IPS-18c (cell line): ENCODE measurements around the gene NTRK2.

Experiments
- H3K4me3 ChIP-seq: 2 replicates; pipeline ENCODE4 v1.7.0; 2013; ENCODE audit warnings: low read depth, mild to moderate bottlenecking, low read length, moderate library complexity; ENCODE audit not compliant: insufficient read depth
- H3K9me3 ChIP-seq: one replicate; pipeline ENCODE4 v1.6.1; 2013; ENCODE audit warnings: mild to moderate bottlenecking, low read length, moderate library complexity; ENCODE audit not compliant: control insufficient read depth, insufficient read depth

Gene NTRK2

DNA sequence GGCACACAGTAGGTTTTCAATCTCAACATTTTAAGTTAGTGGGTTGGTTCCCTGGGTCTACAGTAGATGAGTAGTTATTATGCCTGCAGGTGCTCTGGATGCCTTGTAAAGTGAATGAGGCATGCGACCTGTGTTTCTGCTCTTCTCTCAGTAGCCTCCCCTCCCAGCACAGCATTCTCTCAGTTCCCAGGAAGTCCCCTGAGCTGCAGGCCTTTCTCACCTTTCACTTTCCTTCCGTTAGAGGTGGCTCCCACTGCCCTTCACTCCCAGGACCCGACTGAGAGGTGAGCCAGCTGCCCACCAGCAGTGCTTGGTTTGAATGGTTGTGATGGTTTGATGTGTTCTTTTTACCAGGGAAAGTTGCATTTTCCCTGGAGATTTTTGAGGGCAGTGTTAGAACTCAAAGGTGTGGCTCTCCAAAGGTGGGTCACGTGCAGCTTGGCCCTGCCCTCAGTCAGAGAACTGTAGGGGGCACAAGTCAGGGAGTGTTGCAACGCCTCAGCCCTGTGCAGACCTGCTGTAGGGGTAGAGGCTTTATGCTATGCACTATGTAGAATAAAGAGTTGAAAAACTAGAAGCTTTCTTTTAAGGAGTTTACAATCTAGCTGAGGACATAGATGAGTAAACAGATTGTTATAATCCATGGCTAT lies 173.8 kb downstream of the NTRK2 start:
- Histone ChIP-seq H3K9me3 (no peaks in the 10 kb centered on the region), H3K4me3 (no peak overlapping the region)

DNA sequence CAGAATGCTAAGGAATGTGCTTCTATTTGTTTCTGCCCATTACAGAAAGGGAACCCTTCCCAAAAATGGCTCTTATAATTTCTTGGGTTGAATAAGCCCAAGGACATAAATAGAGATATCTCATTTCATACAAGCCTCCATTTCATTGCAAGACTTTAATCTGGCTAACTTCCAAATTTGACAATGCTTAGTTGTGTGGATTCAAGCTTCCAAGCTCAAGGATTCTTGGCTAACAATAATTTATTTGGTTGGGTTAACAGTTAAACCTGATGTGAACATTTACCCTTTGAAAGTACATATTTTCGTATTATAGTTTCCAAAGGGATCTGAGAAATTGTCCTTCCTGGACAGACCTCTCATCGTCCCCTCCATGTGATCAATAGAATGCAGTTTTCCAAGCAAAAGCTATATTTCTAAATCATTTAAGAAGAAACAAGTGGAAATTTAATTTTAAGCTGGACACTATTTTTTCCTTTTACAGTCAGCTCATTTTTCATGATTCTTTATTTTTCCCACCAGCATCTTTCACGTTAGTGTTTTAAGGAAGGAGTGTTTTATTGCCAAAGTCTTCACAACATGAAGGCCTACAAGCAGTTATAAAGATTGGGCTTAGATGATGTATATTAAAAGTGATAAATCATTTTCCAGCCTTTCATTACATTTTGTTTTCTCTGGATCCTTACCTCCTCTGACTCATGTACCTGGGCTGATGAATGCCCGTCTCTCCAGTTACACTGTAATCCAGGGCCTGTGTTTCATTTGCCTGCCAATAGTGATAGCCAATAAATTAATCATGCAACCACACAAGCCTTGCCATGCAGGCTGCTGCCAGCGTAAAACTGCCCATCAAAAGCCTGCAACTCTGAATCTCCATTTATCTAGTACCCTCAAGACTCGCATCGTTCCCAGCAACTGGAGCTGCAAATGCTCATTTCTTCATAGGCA lies 176.7 kb downstream of the NTRK2 start:
- Histone ChIP-seq H3K9me3 (no peaks in the 10 kb centered on the region), H3K4me3 (no peak overlapping the region)

DNA sequence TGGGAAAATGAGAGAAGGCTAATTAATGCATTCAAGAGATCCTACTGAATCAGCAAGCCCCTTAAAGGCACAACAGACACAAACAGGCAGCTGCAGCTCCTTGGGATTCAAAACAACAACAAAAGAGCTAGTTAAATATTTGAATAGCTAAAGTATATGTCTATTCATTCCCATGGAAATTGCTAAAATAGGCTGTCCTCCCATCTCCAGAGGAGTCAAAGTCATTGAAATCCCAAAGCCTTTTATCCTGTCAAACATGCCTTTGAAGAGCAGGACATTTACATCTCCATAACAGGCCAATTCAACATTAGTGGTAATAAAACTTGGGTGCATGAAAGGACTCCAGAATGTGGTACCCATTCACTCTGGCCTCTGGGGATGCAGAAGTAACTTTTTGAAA lies 177.4 kb downstream of the NTRK2 start:
- H3K9me3 ChIP-seq = no peaks in the 10 kb centered on the region
- no peak overlapping the region for H3K4me3 ChIP-seq

DNA sequence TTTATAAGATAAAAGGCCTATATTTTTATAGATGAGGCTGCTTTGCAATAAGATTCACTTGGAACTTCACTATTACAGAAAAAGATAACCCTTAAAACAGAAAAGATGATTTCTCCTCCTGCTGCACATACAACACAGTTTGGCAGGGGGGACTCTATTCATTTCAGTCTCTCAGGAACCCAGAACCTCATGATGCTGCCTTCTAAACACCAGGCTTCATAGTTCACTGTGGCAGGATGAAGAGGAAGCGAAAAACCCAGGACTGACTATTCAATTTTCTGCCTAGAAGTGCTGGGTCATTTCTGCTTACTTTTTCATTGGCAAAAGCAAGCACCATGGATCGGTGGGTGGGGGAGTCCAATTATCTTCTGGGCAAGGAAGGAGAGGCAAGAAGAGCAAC lies 179.5 kb downstream of the NTRK2 start:
- H3K4me3 ChIP-seq = no peak overlapping the region
- H3K9me3 ChIP-seq = no peaks in the 10 kb centered on the region

DNA sequence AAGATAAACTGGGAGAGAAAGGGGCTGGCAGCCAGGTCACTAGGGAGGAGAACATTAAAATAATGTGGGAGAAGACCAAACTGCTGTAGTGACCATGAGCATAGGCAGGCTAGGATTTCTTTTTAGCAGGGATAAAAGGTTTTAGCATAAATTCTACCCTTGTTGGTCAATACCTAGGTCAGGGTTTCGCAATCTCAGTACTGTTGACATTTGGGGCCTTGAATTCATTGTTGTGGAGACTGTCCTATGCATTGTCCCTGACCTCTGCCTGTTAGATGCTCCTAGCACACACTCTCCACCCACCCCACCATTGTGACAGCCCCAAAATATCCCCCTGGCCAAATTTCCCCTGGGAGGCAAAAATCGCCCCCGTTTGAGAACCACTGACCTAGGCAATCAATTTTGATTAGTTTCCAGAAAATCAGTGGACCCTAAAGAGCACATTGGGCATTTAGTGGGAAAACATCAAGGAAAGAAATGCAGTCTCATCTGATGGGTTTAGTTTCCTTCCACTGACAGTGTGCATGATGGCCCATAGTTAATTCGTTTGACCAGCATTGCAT lies 181.4 kb downstream of the NTRK2 start:
- H3K4me3 ChIP-seq = no peak overlapping the region
- no peaks in the 10 kb centered on the region for H3K9me3 ChIP-seq

DNA sequence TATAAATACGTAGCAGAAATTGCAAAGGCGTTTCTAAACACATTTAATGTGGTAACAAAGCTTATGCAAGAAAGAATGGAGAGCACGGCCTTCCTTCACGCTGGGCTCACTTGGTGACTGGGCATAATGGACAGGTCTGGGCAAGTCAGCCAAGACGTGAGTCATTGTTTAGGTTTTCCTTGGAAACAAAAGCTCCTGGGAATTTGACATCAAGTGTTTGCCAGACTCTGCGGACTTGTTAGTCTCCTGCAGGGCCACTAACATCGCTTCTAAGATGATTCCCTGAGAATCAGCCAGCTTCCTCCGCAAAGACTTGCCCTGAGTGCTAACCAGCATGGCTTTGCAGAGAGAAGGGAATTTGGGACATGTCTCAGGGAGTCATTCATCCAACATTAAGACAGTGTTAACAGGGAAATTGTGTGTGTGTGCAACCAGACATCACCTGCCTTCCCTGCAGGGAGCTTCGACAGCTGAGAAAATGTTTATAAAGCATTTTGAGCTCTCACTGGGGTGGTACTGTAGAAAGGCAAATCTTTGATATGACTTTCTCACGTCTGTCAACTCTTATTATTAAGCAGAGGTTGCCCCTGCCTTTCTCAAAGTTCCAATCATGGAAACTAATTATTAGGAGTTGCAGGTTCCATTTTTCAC lies 182.5 kb downstream of the NTRK2 start:
- Histone ChIP-seq H3K9me3 (no peaks in the 10 kb centered on the region), H3K4me3 (no peak overlapping the region)

DNA sequence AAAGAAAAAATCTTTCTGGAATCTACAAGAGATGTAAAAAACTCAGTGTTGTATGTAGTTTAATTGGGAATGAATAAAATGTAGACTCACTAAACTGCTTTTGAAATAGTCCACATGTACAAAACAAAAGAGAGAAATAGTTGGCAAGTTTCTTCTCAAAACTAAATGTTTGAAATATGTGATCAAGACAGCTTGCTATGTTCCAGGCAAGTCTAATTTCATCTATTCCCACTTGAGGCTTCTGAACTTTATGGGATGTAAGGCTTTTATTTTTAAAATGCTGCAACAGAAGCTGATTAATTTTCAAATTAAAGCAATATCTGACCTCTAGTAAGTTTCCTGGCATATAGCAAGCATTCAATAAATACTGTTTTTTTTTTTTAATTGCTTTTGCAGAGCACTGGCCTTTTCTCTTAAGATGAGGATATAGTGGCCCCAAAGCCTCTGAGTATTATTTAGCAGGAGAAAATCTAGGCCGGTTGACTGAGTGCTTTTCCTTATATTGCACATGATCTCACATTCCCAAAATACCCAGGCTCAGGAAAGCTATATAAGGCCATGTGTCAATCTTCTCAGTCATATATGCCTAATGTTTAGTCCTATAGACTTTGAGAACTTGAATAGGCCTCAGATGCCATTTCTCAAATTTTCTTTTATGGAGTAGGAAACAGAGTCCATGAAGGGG lies 183.2 kb downstream of the NTRK2 start:
- H3K9me3 ChIP-seq = no peaks in the 10 kb centered on the region
- no peak overlapping the region for H3K4me3 ChIP-seq

DNA sequence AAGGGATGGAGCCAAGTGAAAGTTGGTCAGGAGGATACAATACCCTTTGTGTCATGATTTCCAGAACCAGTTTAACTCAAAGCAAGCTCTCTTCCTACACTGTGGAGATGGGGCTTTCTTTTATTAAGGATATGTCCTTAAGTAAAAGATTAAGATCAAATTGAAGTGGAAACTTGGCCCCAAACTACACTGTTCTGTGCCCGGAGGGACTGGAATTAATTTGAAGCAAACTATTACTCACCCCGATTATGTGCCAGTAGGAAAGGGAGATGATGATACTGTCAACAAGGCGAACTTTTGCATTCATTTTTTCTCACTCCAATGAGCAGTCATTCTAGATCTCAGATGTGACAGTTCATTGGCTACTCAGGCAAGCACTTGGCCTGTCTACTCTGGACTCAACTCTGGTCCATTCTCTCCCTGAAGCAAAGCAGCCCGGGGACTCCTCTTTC lies 186.7 kb downstream of the NTRK2 start:
- H3K4me3 ChIP-seq = no peak overlapping the region
- no peaks in the 10 kb centered on the region for H3K9me3 ChIP-seq

DNA sequence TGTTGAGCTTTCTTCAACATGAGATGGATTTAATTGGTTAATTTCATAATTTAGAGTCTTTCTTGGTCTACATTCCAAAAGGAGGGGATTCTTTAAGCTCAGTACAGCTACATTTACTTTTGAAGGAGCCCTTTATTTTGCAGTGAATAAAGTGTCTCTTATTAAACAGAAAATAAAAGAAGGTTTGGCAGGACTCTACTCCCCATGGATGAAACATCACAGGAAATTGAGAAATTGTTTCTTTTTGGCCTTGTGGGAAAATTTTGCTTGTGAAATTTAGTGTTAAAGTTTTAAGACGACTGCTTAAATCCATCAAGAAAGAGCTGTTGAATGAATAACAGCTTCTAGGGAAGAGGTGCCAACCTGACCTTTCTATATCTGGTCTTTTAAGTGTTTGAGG lies 187.7 kb downstream of the NTRK2 start:
- Histone ChIP-seq H3K9me3 (no peaks in the 10 kb centered on the region), H3K4me3 (no peak overlapping the region)

DNA sequence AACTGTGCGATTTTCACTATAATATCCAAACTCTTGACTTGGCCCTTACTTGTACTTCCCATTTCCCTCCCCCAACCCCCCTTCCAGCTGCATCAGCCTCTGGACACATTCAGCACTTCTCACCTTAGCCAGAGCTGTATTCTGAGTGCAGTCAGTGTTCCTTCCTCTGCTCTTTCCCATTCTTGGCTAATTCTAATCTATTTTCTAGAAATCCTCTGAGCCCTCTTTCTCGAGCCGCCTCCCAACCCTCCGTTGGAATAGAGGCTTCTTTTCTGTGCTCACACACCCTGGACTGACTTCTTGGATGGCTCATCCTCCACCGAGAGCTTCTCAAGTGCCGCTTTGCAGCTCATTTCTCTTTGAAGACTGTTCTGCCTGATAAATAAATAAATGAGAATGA lies 188.8 kb downstream of the NTRK2 start:
- H3K4me3 ChIP-seq = no peak overlapping the region
- H3K9me3 ChIP-seq = no peaks in the 10 kb centered on the region

DNA sequence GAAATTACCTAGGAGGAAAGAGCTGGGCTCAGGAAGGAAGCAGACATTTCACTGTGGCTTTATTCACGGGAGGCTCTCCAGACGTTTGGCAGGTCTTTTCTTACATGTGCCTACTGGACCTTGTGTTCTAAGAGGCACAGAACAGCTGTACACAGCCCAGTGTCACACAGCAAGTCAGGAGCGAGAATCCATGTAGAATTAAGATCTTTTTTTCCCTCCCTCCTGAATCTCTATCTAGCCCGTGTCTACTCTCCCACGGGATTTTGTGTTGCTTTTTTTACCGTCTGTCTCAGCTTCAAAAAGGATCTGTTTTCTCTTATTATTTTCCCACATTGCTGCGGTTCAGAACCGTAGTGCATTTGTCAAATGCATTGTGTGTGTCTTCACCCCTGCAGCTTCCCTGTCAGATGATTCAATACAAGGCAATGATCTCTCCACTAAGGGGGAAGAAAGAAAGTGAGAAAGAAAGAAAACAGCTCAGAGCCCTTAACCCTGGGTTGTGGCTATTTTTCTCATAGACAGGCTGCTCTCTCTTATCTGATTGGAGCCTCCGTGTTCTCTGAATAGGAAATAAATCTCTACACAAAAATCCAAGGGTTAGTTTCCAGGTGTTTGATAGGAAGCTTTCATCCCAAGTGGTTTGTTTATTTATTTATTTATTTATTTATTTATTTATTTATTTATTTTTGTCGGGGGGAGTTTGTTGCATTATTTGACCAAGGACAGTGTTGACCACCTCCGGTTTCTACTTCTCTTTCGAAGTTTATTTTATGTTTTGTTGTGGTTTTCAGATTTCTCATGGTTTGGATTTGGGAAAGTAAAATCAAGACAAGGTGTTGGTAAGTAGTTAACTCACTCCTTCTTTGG lies 191.0 kb downstream of the NTRK2 start:
- Histone ChIP-seq H3K9me3 (no peaks in the 10 kb centered on the region), H3K4me3 (no peak overlapping the region)

DNA sequence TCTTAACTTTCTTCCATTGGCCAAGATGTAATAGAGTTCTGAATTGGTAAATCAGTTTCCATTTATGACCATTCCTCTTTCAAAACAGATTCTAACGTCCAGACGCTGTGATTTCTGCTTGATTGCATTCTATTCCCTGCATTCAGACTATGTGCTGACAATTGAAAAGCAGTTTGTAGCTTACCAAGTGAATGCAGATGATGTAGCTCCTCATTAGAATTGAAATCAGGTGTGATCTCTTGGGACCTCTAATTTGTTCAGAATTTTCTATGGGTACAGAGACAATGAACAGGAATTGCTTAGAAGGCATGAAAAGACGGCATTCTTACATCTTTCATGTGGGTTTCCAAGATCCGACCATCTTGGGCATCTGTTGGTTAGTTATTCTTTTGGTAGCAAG lies 191.9 kb downstream of the NTRK2 start:
- H3K9me3 ChIP-seq = no peaks in the 10 kb centered on the region
- H3K4me3 ChIP-seq = no peak overlapping the region

DNA sequence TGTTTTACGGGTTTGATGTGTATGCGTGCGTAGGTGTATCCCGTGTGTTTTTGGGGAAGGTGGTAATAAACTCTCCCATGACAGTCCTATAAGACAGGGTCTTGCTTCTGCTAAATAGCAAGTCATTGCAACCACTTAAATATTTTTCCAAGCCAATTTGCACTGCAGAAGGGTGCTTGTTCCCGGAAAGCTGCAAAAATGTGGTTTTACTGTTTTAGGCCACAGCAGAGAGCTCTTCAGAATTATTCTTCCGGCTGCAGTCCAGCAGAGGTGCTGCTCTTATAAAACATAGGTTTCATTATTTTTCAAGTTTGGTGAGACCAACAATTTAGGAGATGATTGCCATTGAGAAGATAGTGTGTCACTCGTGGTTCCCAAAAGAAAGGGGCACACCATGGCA lies 192.8 kb downstream of the NTRK2 start:
- no peaks in the 10 kb centered on the region for H3K9me3 ChIP-seq
- H3K4me3 ChIP-seq = no peak overlapping the region

DNA sequence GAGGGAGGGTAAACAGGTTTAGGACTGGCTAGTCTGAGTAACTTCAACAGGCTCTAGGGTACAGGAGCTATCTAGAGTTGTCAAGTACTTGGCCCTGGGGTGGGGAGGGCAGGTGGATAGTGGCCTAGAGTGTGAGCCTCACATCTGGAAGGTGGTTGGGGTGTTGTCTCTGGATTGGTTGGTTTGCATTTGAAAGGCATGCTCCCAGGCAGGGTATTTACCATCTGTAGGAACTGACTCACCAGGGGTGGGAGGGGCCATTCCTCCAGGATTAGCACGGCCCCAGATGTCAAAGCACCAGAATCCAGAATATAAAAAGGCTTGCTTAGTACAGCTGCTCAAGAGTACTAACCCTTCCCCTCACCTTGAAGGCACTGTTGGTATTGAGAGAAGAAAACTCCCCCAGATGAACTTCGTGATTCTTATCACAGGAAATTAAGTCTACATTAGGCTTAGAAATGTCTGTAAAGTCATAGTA lies 193.3 kb downstream of the NTRK2 start:
- H3K9me3 ChIP-seq = no peaks in the 10 kb centered on the region
- H3K4me3 ChIP-seq = no peak overlapping the region

DNA sequence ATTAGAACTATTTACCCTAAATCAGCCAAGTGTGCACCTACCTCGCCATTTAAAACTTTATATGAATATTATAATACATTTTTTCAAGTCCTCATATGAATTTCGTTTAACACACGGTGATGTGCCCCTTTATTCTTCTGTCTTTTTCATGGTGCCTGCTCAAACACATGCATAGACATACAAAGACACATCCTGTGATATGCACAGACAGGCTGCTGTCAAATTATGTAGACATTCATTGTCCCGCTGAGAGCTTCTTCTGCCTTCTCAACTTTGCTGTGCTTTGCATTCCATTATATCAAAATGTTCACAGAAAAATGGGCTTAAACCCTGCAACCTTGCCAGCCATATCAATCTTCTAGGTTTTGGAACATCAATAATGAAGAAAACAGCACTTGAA lies 193.8 kb downstream of the NTRK2 start:
- no peak overlapping the region for H3K4me3 ChIP-seq
- peaks cover 2% of the 10 kb centered on the region for H3K9me3 ChIP-seq

DNA sequence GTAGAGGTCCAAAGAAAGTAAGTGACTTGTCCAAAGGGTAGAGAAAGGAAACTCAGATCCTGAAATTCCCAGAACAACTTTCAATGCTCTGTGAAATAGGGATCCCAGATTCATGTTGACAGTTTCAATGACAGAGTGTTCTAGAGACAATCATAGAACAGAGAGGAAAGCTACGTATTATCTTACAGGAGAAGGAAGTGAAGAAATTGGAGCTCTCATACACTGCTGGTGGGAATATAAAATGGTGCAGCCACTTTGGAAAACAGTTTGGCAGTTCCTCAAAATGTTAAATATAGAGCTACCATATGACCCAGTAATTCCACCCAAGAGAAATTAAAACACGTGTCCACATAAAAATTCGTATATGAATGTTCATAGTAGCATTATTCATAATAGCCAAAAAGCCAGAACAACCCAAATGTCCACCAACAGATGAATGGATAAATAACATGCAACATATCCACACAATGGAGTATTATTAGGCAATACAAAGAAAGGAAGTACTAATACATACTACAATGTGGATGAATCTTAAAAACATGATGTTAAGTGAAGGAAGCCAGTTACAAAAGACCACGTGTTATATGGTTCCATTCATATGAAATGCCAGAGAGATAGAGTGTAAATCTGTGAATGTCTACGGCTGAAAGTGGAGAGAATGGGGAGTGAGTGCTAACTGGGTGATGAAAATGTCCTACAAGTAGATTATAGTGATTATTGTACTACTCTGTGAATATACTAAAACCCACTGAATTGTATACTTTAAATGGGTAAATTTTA lies 197.1 kb downstream of the NTRK2 start:
- peaks cover 2% of the 10 kb centered on the region for H3K9me3 ChIP-seq

More for the DNA sequence above, 197.1 kb downstream of the NTRK2 start:
- no peak overlapping the region for H3K4me3 ChIP-seq
